Activated CD8-positive, alpha-beta T cell treated with anti-CD3 and anti-CD28 coated beads, Interleukin-2, amount 10 ng/mL, durations not matched to agents 7 days and 5 days (primary cell): Measurements from ENCODE around the gene CD2BP2. TPM values are rescaled to one million over a fixed set of nuclear protein-coding genes. Genes with fewer than 3 reads are reported as not detected.

ENCODE experiments used
- ATAC-seq: fragments of 150-1000 bp; cut with Tn5 transposase; one replicate; pipeline ENCODE4 v1.10.0; 2021; ENCODE audit warnings: moderate library complexity
- CTCF ChIA-PET: fragments of 350-600 bp; sonication (Branson Sonifier 250); formaldehyde crosslinking; loops from one replicate; lab custom pipeline; 2021; ENCODE audit warnings: antibody characterized with exemption; lab: Charles Lee
- POLR2A ChIA-PET: fragments of 350-600 bp; sonication (Branson Sonifier 250); formaldehyde crosslinking; loops from one replicate; lab custom pipeline; 2021; ENCODE audit warnings: antibody characterized with exemption; lab: Charles Lee
- DNase-seq: peaks from one replicate; pipeline ENCODE4 v3.0.0-alpha.2; 2020
- H3K27ac Mint-ChIP-seq: one replicate; pipeline ENCODE4 v1.8.0; 2021; ENCODE audit warnings: mild to moderate bottlenecking, mixed read lengths
- H3K27me3 Mint-ChIP-seq: one replicate; pipeline ENCODE4 v1.8.0; 2021; ENCODE audit warnings: low read depth, mixed read lengths
- H3K36me3 Mint-ChIP-seq: one replicate; pipeline ENCODE4 v1.8.0; 2021; ENCODE audit warnings: low read depth, mixed read lengths
- H3K4me1 Mint-ChIP-seq: one replicate; pipeline ENCODE4 v1.8.0; 2021; ENCODE audit warnings: low read depth, mixed read lengths
- H3K4me3 Mint-ChIP-seq: one replicate; pipeline ENCODE4 v1.8.0; 2021; ENCODE audit warnings: mild to moderate bottlenecking, mixed read lengths
- H3K9me3 Mint-ChIP-seq: one replicate; pipeline ENCODE4 v1.8.0; 2022; ENCODE audit warnings: mixed read lengths; ENCODE audit not compliant: insufficient read depth
- total RNA-seq, 2 experiments: library from RNA; stranded (reverse); gene quantifications; one replicate each; pipeline ENCODE4 v1.2.3, GENCODE V29; 2021

The CD2BP2 gene
- total RNA-seq, 2 experiments from 2014 or later = 62.7 to 67.5 TPM

DNA sequence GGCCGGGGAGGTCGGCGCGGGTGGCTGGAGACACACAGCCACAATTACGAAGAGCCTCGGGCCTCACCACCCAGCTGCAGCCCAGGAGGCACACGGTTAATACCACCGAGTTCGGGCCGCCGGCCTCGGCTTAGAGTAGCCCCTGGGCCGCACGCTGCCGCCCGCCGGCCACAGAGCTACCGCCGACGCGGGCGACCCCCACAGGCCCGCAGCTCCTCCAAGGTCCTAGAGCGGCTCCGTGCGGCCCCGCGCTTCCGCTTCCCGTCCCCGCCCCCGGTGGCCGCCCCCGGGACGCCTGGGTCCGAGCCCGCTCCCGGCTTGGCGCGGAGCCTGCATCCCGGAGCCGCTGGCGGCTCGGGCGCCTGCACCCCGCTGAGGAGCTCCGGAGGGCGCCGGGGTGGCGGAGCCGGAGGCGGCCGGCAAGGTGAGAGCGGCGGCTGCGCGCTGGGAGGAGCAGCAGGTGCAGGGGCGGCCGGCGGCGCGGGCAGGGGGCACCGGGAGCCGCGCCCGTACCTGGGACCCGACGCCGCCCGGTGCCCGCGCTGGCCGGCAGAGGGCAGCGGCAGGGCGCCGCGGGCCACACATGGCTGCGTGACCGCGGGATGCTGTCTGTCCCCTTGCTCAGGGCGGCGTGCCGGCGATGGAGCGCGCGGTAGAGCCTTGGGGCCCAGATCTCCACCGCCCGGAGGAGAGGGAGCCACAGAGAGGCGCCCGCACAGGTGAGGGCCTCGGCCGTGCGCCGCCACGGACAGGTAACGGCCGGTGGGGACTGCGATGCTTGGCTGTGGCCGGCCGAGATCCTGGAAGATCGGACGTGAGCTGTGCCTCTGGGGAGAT lies 40.3 kb upstream of the CD2BP2 start, which contains the start of gene ZNF48:
TSS of gene ZNF48 (plus strand) at position 266 of the 837 bp plus-strand sequence. CDS start at position 641, 375 bp downstream.
- no peaks in the 10 kb centered on the region for H3K27me3 Mint-ChIP-seq
- POLR2A ChIA-PET = interaction anchor here (0.6 to 3.3 kb wide), 7 partner anchors 12 to 140 kb away, joined by 3 to 31 read pairs (median 5); partner anchors contain the start of genes CD2BP2, SEPTIN1 and ZNF771

DNA sequence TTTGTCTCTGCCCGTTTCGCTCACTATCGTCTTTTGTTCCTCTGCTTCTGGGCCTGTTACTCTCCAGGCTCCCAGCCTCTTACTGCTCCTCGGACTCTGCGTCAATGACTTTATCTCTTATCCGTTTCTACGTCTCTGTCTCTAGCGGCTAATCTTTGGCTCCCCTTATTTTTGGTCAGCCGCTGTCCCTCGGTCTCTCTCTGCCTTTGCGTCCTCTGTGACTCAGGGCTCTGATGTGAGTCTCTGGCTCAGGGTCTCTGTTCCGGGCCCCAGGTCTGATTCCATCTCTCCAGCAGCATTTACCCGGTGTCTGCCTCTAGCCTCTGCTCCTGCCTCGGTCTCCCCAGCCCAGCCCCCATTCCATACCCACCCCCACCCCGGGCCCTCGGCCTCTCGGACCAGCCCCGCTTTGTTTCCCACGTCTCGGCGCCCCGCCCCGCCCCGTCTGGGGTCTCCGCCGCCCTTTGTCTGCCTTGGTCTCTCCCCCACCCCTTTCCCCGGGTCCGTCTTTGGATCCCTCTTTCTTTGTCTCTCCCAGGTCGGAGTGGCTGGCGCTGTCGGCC lies 39.6 kb upstream of the CD2BP2 start:
- H3K27me3 Mint-ChIP-seq = no peaks in the 10 kb centered on the region
- H3K4me1 Mint-ChIP-seq = peaks cover 50% of the 10 kb centered on the region
- ATAC-seq = no peak
- no peaks in the 10 kb centered on the region for H3K9me3 Mint-ChIP-seq
- ChIA-PET CTCF (interaction anchor here (1.0 to 8.9 kb wide), 5 partner anchors 12 to 35 kb away, joined by 3 to 79 read pairs (median 5); partner anchors contain the start of genes DCTPP1, SEPTIN1 and ZNF771), POLR2A (interaction anchor here (0.7 to 3.3 kb wide), 3 partner anchors 12 to 17 kb away, joined by 3 to 31 read pairs (median 8); partner anchors contain the start of gene SEPTIN1)
- peak overlapping the region; percentile 91 for H3K4me3 Mint-ChIP-seq
- H3K36me3 Mint-ChIP-seq = peaks cover 27% of the 10 kb centered on the region
- no peak for DNase-seq
- peak overlapping the region; percentile 77 for H3K27ac Mint-ChIP-seq

More for the DNA sequence above, 40.3 kb upstream of the CD2BP2 start, which contains the start of gene ZNF48:
- CTCF ChIA-PET = interaction anchor here (1.0 to 8.9 kb wide), 5 partner anchors 12 to 35 kb away, joined by 3 to 79 read pairs (median 5); partner anchors contain the start of genes DCTPP1, SEPTIN1 and ZNF771
- peaks cover 31% of the 10 kb centered on the region for H3K36me3 Mint-ChIP-seq
- peak within 1 kb of the TSS; percentile 77 for H3K27ac Mint-ChIP-seq
- H3K9me3 Mint-ChIP-seq = no peaks in the 10 kb centered on the region
- peak; percentile 53 for DNase-seq
- H3K4me1 Mint-ChIP-seq = peaks cover 55% of the 10 kb centered on the region
- H3K4me3 Mint-ChIP-seq = peak within 1 kb of the TSS; percentile 91
- ATAC-seq = peak; percentile 77

DNA sequence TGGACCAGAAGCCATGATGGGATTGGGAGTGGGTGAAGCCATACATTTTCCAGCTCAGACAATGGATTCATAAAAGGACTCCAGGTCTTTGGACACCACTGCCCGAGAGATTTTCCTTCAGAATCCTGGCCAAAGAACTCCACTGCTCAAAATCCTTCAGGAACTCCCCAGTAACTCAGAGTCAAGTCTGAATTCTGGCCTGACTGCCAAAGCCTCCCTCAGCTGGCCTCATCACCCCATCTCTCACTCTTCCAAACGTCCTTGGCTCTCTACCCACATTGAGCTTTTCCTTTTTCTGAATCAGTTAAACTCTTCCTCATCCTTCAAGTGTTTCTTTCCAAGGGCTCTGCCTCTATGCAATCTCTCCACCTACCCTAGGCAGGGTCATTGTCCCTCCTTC lies 28.4 kb upstream of the CD2BP2 start:
- no peak for ATAC-seq

DNA sequence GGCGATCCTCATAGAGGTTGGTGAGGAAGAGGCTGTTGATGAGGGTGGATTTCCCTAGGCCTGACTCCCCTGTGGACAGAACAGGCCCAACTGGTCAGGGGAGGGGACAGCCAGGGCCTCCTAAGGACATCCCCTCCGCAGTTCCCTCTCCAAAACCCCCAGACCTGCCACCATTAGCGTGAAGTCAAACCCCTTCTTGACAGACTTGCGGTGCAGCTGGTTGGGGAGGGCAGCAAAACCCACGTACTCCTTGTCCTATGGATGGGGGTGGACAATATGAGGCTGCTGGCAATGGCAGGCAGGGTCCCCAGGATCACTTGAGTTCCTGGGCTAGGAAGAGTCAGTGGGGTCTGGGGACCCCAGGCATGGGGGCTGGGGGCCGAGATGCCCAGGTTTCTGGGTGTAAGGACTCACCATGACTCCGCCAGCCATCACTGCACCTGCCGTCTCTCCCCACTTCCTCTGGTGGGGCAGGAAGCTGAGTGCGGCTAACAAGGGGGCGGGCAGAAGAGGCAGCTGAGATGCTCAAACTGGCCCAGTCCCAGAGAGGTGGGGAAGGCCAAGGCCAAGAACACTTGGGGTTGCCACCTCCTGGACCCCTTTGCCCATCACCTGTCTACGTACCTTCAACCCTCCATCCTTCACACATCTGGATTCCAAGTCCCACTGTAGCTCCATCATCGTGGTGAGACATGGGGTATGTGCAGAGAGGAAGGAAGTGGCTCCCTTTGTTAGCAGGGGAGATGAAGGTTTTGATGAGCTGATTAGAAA lies 27.2 kb upstream of the CD2BP2 start, which contains the start of gene SEPTIN1:
TSS of gene SEPTIN1 (minus strand) at position 451 of the 771 bp plus-strand sequence. CDS start at position 432, 19 bp downstream.
- H3K36me3 Mint-ChIP-seq = peaks cover 46% of the 10 kb centered on the region
- H3K4me1 Mint-ChIP-seq = peaks cover 59% of the 10 kb centered on the region
- ATAC-seq (peak; percentile 52), DNase-seq (peak; percentile 91)
- CTCF ChIA-PET = interaction anchor here (0.7 to 2.8 kb wide), 15 partner anchors 10 to 290 kb away, joined by 3 to 20 read pairs (median 6); partner anchors contain the start of genes DCTPP1, FBRS, TBC1D10B and TBX6
- H3K4me3 Mint-ChIP-seq = peak within 1 kb of the TSS; percentile 90
- no peaks in the 10 kb centered on the region for H3K27me3 Mint-ChIP-seq
- H3K9me3 Mint-ChIP-seq = no peaks in the 10 kb centered on the region
- peak within 1 kb of the TSS; percentile 93 for H3K27ac Mint-ChIP-seq
- POLR2A ChIA-PET = interaction anchor here (0.5 to 3.6 kb wide), 21 partner anchors 9 to 559 kb away, joined by 3 to 31 read pairs (median 6); partner anchors contain the start of genes CORO1A, FBRS, TBC1D10B and ZNF48

More for the DNA sequence above, 28.4 kb upstream of the CD2BP2 start:
- H3K4me1 Mint-ChIP-seq = peaks cover 49% of the 10 kb centered on the region
- ChIA-PET CTCF (interaction anchor here (1.2 to 2.8 kb wide), 13 partner anchors 9 to 292 kb away, joined by 3 to 20 read pairs (median 10); partner anchors contain the start of genes DCTPP1, FBRS, TBC1D10B and TBX6), POLR2A (interaction anchor here (0.6 to 3.6 kb wide), 11 partner anchors 9 to 275 kb away, joined by 3 to 31 read pairs (median 6); partner anchors contain the start of genes FBRS, TBC1D10B, ZNF48 and ZNF771)
- H3K27ac Mint-ChIP-seq = peak overlapping the region; percentile 93
- H3K27me3 Mint-ChIP-seq = no peaks in the 10 kb centered on the region
- no peak for DNase-seq
- peaks cover 38% of the 10 kb centered on the region for H3K36me3 Mint-ChIP-seq
- peak overlapping the region; percentile 90 for H3K4me3 Mint-ChIP-seq
- no peaks in the 10 kb centered on the region for H3K9me3 Mint-ChIP-seq

DNA sequence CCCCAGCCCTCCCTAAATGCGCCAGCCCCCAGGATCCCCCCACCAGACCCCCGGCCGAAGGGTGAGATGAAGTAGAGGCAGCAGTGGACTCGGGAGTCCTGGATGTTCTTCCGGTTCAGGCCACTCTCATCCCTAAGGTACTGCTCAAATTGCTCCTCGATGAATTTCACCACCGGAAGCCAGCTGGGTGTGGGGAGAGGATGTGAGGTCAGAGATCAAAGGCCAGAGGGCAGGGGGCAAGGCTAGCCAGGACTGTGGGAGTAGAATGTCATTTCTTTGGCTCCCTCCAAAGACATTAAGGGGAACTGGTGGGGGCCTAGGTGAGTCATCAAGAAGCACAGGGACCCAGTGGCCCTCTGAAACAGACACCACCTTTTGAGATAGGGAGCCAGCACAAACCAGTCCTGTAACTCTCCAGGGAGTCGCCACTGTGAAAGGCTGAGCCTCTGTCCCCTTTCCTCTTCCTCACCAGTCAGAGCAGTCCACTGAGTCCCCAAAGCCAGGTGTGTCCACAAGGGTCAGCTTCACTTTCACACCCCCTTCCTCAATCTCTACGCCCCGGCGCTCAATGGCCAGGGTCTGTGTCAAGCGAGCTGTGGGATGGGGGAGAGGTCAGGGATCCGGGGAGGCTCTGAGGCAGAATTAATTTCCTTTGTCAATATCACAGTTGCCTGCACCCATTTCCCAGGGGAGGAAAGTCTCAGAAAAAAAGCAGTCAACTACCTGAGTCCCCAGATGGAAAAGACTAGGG lies 26.4 kb upstream of the CD2BP2 start:
- ChIA-PET CTCF (interaction anchor here (1.0 to 2.8 kb wide), 4 partner anchors 10 to 36 kb away, joined by 3 to 20 read pairs (median 12); partner anchors contain the start of gene ZNF48), POLR2A (interaction anchor here (1.1 to 3.6 kb wide), 4 partner anchors 10 to 26 kb away, joined by 4 to 31 read pairs (median 18); partner anchors contain the start of genes TBC1D10B, ZNF48 and ZNF771)
- no peaks in the 10 kb centered on the region for H3K27me3 Mint-ChIP-seq
- no peaks in the 10 kb centered on the region for H3K9me3 Mint-ChIP-seq
- H3K4me3 Mint-ChIP-seq = peak overlapping the region; percentile 90
- ATAC-seq = no peak
- H3K27ac Mint-ChIP-seq = peak overlapping the region; percentile 93
- peaks cover 49% of the 10 kb centered on the region for H3K36me3 Mint-ChIP-seq
- peak; percentile 63 for DNase-seq
- H3K4me1 Mint-ChIP-seq = peaks cover 68% of the 10 kb centered on the region

DNA sequence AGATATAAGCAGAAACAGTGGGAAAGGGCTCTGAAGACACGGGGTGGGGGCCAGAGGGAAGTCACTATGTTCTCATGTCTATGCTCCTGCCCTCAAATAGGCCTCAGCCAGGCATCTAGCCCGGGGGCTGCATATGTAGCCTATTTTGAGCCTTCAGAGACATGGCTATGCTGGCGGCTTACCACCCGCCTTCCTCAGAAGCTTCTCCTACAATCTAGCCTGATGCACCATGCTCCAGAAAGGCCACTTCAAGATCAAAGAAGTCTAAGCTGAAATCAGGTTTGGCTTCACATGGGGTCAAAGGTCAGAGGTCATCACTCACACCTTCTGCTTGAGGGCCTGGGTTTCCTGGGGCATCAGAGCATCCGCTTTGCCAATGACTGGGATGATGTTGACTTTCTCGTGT lies 25.7 kb upstream of the CD2BP2 start:
- ATAC-seq = no peak
- ChIA-PET CTCF (interaction anchor here (1.0 to 2.8 kb wide), 3 partner anchors 10 to 37 kb away, joined by 3 to 11 read pairs (median 7); no protein-coding TSS in a partner anchor), POLR2A (interaction anchor here (1.1 to 3.6 kb wide), 2 partner anchors 10 to 14 kb away, joined by 4 to 31 read pairs; partner anchors contain the start of gene ZNF48)
- DNase-seq = no peak
- Mint-ChIP-seq H3K4me3 (peak overlapping the region; percentile 90), H3K36me3 (peaks cover 49% of the 10 kb centered on the region), H3K27me3 (no peaks in the 10 kb centered on the region), H3K9me3 (no peaks in the 10 kb centered on the region), H3K4me1 (peaks cover 69% of the 10 kb centered on the region), H3K27ac (peak overlapping the region; percentile 93)

DNA sequence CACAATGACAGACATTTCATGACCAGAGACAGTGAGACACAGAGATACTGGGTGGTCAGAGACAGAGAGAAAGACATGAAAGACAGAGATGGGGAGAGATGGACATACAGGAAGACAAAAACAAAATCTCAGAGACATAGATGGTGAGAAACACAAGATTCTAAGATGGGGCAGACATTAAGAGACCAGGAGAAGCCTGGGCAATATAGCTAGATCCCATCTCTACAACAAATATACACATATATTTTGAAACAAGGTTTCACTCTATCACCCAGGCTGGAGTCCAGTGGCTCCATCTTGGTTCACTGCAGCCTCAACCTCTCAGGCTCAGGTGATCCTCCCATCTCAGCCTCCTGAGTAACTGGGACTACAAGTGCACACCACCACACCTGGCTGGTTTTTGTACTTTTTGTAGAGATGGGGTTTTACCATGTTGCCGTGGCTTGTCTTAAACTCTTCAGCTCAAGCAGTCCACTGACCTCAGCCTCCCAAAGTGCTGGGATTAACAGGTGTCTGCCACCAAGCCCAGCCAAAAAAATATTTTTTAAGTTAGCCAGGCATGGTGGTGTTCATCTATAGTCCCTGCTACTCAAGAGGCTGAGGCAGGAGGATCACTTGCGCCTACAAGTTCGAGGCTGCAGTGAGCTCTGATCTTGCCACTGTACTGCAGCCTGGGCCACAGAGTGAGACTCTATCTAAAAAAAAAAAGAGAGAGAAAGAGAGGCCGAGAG lies 25.1 kb upstream of the CD2BP2 start:
- peak overlapping the region; percentile 99 for H3K4me3 Mint-ChIP-seq
- H3K36me3 Mint-ChIP-seq = peaks cover 49% of the 10 kb centered on the region
- H3K9me3 Mint-ChIP-seq = no peaks in the 10 kb centered on the region
- peaks cover 73% of the 10 kb centered on the region for H3K4me1 Mint-ChIP-seq
- ATAC-seq (no peak), DNase-seq (no peak)
- CTCF ChIA-PET = interaction anchor here (1.3 to 2.8 kb wide), 2 partner anchors 9 to 29 kb away, joined by 7 to 11 read pairs; no protein-coding TSS in a partner anchor
- POLR2A ChIA-PET = interaction anchor here (1.1 to 3.6 kb wide), 2 partner anchors 9 to 15 kb away, joined by 4 to 31 read pairs; partner anchors contain the start of gene ZNF48
- H3K27ac Mint-ChIP-seq = peak overlapping the region; percentile 93
- H3K27me3 Mint-ChIP-seq = no peaks in the 10 kb centered on the region

DNA sequence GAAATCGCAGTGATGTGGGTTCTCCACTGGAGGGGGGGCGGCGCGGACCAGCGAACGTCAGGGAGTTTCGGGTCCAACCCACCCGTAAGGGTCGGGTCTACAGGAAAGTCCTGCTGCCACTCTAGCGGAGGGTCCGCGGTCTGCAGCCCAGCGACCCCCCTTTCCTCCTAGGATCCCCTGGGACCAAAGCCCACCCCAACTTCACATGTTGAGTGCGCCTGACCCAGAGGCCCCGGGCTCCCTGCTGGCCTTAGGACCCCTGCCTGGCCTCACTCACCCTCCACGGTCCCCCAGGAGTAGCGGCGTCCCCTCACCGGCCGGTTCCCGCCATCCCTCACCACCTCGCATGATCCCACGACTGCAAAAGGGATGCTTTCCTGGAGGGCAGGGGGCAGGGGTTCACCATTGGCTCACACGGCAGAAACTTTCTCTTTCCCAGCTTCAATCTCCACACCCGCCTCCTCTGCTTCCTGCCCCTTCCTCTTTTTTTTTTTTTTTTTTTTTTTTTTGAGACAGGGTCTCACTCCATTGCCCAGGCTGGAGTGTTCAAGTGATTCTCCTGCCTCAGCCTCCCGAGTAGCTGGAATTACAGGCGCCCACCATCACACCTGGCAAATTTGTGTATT lies 24.2 kb upstream of the CD2BP2 start:
- H3K27me3 Mint-ChIP-seq = no peaks in the 10 kb centered on the region
- DNase-seq (no peak), ATAC-seq (no peak)
- peaks cover 70% of the 10 kb centered on the region for H3K4me1 Mint-ChIP-seq
- H3K36me3 Mint-ChIP-seq = peaks cover 49% of the 10 kb centered on the region
- ChIA-PET CTCF (interaction anchor here (1.3 to 2.8 kb wide), 4 partner anchors 8 to 30 kb away, joined by 4 to 11 read pairs (median 6); partner anchors contain the start of gene ZNF771), POLR2A (interaction anchor here (1.7 kb wide), 1 partner anchor 196 kb away, joined by 6 read pairs; the partner anchor contains the start of gene CORO1A)
- peak overlapping the region; percentile 100 for H3K27ac Mint-ChIP-seq
- peak overlapping the region; percentile 99 for H3K4me3 Mint-ChIP-seq
- no peaks in the 10 kb centered on the region for H3K9me3 Mint-ChIP-seq
